ENCODE data around the gene CARD11.

- TF ChIP-seq CTCF (IDR thresholded peaks at IDR 0.05) = no peak
- no peak for TF ChIP-seq POLR2A (IDR thresholded peaks at IDR 0.05)
Observed at GRCh38 chr7:2953588-2954407, 89.9 kb downstream of the CARD11 start.

Measured in right lobe of liver (tissue), 4 donors.